ENCODE results near the gene TIGD3. TPM values are rescaled to one million over a fixed set of nuclear protein-coding genes. Genes with fewer than 3 reads are reported as not detected.

Gene TIGD3
- total RNA-seq, 1 donor from 2014 or later = 0.16 TPM

DNA sequence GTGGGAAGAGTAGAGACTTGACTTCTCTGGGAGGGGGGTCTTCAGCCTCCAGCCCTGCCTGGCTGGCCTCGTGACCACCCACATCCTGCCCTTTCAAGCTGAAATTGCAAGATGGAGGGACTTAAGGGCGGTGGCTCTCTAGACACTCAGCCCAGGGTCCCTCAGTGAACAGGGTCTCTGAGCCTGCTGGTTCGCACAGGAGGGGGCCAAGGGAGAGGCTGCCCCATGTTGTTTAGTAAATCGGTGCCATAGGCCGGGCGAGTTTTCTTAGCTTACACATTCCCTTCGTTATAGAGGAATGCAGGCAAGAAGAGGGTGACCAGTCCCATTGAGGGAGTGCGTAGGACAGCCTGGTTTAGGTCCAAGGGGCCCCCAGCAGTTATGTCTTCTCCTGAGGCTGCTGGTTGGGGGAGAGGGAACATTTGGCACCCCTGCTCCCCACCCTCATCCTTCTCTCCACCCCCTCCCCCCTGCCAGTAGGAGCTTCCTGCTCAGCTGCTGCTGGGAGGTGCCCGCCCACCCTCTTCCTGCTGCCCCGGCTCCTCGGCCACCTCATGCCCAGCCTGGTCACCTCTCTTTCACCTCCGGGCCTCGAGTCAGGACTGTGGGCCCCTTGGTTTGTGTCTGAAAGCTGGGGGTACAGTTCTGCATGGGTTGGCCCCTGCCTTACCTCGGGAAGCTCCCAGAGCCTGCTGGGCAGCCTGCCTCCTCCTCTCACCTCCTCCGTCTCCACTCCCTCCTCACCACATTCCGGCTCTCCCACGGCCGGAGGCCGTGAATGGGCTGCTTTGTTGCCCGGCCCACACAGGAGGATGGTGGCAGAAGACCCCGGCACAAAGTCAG, 35.8 kb downstream of the TIGD3 start:
- ATAC-seq = peak; percentile 1

DNA sequence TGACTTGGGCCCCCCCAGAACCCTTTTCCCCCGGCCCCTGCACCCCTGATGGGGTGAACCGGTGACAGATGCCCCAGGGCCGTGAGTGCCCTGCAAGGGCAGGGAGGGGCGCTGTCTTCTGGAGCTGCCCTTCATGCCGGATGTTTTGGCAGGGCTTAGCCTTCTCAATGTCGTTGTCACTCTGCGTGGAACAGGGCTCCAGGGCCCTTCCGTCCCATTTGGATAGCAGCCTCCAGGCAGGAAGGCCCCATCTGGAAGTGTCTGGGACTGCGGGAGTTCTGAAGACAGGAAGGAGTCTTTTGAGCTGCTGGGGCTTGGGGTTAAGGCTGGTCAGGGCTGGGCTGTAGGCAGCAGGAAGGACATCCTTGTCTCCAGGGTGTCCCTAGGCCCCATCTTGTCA, 36.4 kb downstream of the TIGD3 start:
- ATAC-seq = no peak

GRCh38 chr11:65392186-65392829, 37.8 kb downstream of the TIGD3 start:
- no peak for ATAC-seq

GRCh38 chr11:65392899-65393298, 38.3 kb downstream of the TIGD3 start:
- ATAC-seq = no peak

GRCh38 chr11:65393513-65394079, 39.0 kb downstream of the TIGD3 start:
- ATAC-seq = no peak

DNA sequence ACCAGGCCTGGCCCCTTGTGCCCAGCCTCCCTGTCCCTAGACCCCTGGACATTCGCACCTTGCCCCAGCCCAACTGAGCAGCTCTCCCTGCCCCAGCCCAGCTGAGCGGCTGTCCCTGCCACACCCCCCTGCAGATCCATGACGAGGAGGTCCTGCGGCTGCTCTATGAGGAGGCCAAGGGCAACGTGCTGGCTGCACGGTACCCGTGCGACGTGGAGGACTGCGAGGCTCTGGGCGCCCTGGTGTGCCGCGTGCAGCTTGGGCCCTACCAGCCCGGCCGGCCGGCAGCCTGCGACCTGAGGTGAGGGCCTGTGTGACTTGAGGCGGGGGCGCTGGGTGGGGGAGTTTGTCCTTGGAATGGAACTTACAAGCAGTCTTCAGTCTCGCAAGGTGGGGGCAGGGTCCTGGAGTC, 39.6 kb downstream of the TIGD3 start:
- no peak for ATAC-seq

DNA sequence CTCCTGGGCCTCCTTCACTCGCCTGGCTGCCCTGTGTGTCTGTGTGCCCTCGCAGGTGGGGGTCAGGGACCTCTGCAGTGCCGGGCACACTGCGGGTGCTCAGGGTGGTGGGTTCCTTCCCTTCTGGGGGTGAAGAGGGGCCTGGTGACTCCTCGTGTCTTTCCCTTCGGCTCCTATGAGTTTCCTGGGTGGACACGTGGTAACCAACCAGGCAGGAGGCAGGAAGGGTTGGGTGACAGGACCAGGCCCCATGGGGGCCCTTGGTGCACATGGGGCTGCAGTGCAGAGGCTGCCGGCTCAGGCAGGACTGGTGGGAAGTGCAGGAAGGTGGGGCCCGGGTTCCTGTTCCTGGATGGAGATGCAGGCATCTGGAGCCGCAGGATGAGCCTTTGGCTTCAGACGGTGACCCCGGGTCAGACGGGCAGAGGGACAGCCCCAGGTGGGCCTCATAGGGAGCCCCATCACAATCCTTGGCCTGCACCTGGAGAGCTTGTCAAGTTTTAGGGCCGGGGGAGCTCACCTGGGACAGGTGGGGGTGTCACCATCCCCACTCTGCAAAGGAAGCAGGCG, 41.5 kb downstream of the TIGD3 start:
- ATAC-seq = no peak

DNA sequence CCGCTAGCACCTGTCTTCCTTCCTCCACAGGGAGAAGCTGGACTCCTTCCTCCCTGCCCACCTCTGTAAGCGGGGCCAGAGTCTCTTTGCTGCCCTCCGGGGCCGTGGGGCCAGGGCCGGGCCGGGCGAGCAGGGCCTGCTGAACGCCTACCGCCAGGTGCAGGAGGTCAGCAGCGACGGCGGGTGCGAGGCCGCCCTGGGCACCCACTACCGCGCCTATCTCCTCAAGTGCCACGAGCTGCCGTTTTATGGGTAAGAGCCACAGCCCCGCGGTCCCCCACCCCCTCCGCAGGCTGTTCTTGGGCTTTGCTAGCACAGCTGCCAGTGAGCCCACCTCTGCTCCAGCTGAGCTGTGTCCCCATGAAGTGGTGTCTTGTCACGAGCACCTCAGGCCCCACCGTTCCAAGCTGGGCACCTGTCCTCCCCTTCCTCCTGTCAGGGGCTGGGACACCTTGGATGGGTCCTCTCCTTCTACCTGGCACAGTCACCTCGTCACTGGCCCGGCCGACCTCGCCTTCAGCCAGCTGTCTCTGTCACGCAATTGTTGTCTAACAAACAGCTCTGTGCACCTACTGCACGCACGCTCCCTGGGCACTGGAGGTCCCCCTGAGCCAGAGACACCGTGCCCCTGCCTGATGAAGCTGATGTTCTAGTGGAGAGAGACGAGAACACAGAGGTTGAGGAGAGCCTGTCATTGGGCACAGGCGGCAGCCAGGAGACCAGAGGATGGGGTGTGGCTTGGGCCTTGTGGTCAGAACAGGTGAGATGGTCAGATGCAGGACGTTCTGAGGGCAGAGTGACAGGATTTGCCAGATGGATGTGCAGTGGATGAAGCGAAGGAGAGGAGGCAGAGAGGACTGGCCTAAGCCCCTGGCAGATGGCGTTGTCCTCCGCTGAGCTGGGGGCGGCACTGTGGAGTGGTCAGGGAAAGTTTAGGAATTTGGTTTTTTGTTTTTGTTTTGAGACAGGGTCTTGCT, 42.5 kb downstream of the TIGD3 start:
- no peak for ATAC-seq

- no peak for ATAC-seq
Observed at GRCh38 chr11:65398362-65398910, 43.9 kb downstream of the TIGD3 start.

DNA sequence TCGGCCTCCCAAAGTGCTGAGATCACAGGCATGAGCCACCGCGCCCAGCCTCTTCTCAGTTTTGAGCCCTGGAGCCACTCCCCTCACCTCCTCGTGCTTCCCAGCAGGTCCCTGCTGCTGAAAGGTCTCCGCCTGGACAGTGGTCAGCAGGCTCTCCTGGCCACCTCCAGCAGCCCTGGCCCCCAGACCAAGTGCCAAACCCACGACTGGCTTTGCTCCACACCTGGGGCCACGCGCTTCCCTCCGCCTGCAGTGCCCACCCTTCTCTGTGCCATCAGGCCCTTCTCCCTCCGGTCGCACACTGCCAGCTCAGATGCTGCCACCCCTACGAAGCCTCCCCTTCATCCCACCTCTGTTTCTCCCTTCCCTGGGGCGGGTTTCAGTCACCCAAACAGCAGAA, 44.7 kb downstream of the TIGD3 start:
- no peak for ATAC-seq

DNA sequence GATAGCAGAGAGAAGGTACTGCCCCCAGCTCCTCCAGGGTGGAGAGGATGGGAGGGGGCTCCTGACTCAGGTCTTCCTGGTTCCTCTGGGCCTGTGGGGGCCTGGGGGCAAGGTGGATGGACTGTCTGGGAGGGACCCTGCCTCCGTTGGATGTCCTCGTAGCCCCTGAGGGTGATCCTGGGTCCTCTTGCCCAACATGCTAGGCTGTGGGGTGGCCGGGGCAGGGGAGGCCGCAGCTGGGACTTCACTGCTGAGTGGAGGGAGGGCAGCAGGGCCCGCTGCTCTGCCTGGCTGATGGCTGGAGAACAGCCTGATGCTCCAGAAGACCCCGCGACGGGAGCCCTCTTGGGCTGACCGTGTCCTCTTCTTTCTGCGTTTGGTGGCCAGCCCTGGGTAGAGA, 45.3 kb downstream of the TIGD3 start:
- no peak for ATAC-seq

GRCh38 chr11:65400307-65401072, 45.9 kb downstream of the TIGD3 start:
- no peak for ATAC-seq

- ATAC-seq = no peak
Observed at GRCh38 chr11:65401073-65401802, 46.7 kb downstream of the TIGD3 start.

DNA sequence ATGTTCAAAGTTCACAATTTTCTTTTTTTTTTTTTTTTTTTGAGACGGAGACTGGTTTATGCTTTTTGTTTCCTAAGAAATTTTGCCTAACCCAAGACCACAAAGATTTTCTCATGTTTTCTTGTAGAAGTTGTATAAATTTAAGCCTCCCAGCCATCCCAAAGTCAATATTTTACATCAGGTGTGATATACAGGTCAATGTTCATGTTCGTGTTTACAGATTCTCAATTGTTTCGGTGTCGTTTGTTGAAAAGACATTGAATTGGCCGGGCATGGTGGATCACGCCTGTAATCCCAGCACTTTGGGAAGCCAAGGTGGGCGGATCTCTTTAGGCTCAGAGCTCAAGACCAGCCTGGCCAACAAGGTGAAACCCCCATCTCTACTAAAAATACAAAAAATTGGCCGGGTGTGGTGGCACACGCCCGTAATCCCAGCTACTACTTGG, 47.3 kb downstream of the TIGD3 start:
- ATAC-seq = no peak

GRCh38 chr11:65402790-65403189, 48.2 kb downstream of the TIGD3 start:
- ATAC-seq = no peak

DNA sequence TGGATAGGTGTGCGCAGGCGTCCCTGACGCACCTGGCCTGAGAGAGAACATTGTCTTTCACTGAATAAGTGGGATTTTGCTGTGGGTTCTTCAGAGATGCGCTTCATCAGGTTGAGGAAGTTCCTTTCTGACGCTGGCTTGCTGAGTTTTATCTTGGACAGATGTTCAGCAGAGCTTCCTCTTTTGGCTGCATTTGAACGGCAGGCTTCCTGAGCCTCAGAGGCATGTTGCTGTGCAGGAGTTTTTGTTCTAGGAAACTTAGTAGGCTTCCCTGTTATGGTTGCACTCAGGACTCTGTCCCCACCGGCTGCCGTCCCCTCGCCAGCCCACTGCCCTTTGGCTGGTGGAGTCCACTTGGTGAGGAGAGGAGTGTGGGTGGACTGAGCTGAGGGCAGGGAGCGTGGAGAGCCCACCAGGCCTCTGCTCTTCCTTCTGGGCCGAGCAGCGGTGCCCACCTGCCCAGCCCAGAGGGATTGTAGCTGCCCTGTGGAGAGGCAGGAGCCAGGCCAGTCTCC, 49.1 kb downstream of the TIGD3 start:
- ATAC-seq = no peak

DNA sequence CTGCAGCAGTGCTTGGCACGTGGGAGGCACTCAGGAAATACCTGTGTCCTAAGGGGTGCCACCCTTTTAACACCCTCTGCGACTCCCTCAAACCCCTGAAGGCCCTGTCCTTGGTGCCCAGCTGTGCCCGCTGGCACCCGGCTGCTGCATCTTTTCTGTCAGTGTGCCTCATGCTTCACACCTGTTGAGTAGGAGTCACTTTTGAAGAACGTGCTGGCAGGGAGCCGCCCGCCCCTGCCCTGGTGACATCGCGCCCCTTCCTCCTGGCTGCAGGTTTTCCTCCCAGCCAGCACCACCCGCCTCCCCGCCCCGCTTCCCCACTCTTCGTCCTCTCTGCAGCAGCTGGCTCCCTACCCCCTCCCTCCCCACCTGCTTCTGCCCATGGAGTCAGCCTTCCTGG, 49.7 kb downstream of the TIGD3 start:
- ATAC-seq = peak; percentile 2

GRCh38 chr11:65404638-65405339, 50.2 kb downstream of the TIGD3 start:
- peak; percentile 21 for ATAC-seq
